AG09319 (cell line): ENCODE results near the gene DNAH3.
A peak's percentile ranks its signal among the peaks of the same experiment; 100 is the strongest.

Experiments used
- DNase-seq: peaks from one replicate; pipeline ENCODE4 v3.0.0-alpha.2; 2010; ENCODE audit warnings: low read depth; ENCODE audit errors: extremely low read depth
- TF ChIP-seq, protein P1 (sequence below): IDR thresholded peaks from 2 replicates; pipeline ENCODE4 v1.5.1; 2011; ENCODE audit warnings: low read depth, mild to moderate bottlenecking, inconsistent platforms, low read length, moderate library complexity

Gene DNAH3

DNA sequence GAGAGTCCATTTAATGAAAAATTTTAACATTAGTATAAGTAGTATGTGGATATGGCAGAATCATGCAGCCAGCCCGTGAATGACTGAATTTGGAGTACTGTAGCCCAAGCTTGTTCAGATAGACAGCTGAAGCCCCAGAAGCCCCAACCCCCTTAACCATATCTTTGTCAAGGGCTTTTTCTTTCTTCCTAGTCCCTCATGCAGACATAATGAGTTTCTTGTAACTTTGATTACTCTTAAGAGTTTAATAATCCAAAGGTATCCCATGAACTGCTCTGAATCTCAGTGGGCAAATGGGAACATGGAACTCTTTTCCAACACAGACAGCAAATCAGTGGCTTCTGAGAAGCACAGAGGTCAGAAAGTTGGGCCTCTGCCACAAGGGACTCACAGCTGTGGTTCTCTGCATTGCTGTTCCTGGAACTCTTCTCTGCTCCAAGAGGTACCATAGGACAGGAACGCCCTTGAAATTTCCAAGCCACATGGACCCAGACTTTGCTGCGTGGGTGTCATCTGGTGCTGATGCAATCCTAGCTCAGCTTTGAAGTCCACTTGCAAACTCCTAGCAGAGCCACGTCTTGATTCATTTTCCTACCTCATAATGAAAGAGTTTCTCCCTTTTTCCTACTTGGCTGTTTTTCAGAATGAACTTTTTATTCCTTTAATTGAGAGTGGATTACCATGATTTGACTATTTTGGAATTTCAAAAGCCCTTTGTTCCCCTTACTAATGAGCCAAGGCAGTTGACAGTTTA lies 232.0 kb downstream of the DNAH3 start:
- DNase-seq, result no peak
- TF ChIP-seq, protein P1, sequence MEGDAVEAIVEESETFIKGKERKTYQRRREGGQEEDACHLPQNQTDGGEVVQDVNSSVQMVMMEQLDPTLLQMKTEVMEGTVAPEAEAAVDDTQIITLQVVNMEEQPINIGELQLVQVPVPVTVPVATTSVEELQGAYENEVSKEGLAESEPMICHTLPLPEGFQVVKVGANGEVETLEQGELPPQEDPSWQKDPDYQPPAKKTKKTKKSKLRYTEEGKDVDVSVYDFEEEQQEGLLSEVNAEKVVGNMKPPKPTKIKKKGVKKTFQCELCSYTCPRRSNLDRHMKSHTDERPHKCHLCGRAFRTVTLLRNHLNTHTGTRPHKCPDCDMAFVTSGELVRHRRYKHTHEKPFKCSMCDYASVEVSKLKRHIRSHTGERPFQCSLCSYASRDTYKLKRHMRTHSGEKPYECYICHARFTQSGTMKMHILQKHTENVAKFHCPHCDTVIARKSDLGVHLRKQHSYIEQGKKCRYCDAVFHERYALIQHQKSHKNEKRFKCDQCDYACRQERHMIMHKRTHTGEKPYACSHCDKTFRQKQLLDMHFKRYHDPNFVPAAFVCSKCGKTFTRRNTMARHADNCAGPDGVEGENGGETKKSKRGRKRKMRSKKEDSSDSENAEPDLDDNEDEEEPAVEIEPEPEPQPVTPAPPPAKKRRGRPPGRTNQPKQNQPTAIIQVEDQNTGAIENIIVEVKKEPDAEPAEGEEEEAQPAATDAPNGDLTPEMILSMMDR, result no peak

DNA sequence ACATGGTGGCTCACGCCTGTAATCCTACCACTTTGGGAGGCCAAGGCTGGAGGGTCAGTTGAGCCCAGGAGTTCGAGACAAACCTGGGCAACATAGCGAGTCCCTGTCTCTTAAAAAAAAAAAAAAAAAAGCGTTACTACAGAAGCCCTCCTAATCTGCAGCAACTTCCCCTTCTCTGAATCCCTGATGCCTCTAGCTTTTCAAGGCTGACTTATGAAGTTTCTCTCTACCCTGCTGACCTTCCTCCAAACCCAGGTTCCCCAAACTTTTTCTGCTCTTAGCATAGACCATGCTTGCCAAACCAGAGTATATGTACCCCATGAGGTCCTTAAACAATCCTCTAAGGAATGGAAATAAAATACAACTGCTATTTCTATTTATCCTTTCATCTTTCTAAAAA lies 233.7 kb downstream of the DNAH3 start:
- DNase-seq, result no peak
- TF ChIP-seq, protein P1, result no peak

DNA sequence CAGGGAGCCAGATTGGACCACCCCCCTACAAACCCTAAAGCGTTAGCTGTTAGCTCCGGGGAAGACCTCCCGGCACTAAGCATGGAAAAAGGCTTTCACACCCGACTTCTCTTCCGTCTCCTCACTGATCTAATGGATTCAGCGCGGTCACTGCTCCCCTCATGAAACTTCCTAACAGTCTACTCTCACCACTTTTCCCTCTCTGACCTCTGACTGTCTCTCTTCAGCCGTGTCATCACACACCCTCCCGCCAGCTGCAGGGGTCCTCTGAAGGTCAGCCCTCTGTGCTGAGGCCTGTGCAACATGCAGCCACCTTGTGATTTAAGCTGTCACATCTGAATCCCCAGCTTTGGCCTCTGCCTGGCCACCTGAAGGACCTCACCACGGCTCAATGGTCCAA lies 234.4 kb downstream of the DNAH3 start:
- TF ChIP-seq, protein P1, result no peak
- DNase-seq, result no peak

DNA sequence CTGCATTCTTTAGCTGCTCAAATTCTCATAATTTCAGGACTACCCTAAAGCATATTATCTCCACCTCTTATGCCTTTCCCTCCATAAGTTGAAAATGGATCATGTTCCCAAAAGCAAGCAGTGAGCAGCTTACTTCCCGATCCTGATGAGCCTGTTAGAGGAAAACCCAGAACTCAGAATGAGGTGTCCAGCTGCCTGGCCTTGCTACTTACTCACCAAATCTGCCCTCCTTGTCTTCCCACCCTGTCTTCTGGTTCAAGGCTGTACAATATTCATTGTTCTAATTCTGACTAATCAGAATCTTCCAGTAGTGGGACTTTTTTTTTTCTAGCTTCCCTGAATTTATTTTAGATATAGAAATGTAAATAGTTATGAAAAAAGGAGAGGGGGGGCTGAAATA lies 239.3 kb downstream of the DNAH3 start:
- no peak for DNase-seq
- TF ChIP-seq, protein P1, result no peak

DNA sequence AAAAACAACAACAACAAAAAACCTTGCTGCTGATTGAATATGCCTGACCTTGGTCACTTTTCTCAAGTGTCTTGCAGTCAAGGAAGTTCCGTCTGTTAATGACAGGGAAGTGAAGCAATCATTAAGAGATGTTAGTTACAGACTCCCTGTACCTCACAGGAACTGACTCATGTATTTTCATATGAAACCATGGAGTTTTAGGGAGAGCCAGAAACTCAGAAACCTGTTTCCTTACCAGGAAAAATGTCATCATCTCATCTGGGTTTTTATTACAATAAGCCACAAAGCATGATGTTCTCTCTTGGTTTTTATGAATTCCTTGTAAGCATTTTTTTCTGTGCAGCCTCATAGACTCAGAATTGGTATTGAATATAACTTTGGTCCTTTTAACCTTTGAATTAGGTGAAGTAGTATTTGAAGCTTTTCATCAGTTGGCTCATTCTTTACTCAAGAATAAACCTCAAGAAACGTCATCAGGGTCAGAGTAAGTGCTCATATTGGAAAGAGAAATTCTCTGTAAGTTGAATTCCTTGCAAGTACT lies 239.8 kb downstream of the DNAH3 start:
- TF ChIP-seq, protein P1, result no peak
- peak; percentile 66 for DNase-seq

DNA sequence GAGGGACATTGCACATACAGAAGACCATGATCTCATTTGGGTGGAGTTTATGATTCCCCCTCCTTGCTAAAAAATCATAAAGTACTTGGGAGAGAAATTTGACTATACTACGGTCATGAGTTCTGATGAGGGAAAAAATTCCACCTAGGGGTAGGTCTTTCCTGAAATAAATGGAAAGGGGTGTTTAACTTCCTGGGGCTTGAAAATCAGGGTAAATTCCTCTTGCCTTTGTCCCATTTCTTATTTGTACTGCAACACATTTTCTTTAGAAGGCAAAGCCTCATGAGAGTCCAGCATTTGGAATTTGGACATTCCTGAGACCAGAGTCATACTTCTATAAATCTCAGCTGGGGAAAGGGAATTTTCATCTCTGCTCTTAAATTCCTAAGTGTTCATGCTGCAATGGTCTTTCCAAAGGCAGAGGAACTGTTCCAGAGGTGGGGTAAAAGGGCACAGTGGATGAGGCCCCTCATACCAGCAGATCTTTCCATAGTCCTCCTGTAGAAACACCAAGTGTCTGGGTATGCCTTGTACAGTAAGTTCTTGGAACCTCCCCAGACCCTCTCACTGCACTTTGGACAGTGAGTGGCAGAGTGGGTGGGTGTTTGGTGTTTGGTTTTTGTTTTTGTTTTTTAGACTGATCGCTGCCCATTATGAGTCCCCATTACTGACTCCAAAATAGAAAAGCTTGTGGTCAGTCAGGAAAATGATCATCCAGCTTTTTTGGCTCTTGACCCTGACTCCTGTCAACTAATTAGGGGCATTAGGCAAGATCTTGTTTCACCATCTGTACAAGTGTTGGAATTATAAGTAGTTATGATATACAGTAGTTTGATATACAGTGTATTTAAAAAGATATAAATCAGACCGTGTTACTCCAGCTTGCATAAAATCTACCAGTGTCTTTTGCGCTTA lies 244.0 kb downstream of the DNAH3 start:
- TF ChIP-seq, protein P1, result no peak
- DNase-seq, result no peak

DNA sequence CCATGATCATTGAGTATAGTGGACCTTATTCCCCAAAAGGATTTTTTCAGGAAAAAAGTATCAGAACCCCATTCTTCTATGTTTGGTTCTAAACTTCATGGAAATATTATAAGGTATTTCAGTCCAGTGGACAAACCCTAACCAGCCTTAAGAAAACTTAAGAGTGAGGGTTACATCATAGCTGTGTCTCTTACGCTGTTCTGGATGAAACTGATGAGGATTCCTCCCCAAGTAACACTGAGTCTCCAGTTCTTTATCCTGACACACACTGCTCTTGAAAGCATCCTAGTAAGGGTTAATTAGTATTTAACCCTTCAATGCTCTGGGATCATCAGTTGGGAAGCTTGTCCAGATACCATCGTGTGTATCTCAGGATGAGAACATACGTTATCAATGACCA lies 245.1 kb downstream of the DNAH3 start:
- no peak for DNase-seq
- TF ChIP-seq, protein P1, result no peak
